NCI-H1092 treated with DMSO at 0.1 percent for 48 hours (cell line): ENCODE data around the gene IQCN.

Source experiments
- DNase-seq: peaks from one replicate; lab custom pipeline; 2025; lab: John Stamatoyannopoulos, UW

IQCN gene

GRCh38 chr19:18304458-18305310 lies 30.4 kb upstream of the IQCN start:
- DNase-seq = peak; percentile 29

GRCh38 chr19:18304208-18304457 lies 29.9 kb upstream of the IQCN start:
- no peak for DNase-seq

DNA sequence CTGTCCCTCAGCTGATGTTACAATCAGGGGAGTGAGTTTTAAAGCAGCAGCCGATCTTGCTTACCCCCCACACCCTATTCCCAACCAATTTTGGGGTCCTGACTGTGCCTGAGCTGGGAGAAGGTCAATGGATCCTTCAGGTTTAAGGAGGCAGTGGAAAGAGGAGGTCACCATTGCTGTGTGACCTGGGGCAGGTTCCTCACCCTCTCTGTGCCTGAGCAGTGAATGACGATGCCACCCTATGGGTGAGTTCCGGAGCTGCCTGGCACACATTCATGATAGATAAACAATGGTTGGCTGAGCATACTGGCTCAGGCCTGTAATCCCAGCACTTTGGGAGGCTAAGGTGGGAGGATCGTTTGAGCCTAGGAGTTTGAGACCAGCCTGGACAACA lies 27.5 kb upstream of the IQCN start:
- DNase-seq = no peak

GRCh38 chr19:18300930-18301717 lies 26.9 kb upstream of the IQCN start:
- no peak for DNase-seq

GRCh38 chr19:18299654-18300053 lies 25.4 kb upstream of the IQCN start:
- DNase-seq = no peak

GRCh38 chr19:18298601-18299000 lies 24.3 kb upstream of the IQCN start:
- DNase-seq = no peak

GRCh38 chr19:18297308-18297707 lies 23.1 kb upstream of the IQCN start:
- no peak for DNase-seq

- no peak for DNase-seq
Observed at GRCh38 chr19:18295034-18295451, 20.8 kb upstream of the IQCN start.

DNA sequence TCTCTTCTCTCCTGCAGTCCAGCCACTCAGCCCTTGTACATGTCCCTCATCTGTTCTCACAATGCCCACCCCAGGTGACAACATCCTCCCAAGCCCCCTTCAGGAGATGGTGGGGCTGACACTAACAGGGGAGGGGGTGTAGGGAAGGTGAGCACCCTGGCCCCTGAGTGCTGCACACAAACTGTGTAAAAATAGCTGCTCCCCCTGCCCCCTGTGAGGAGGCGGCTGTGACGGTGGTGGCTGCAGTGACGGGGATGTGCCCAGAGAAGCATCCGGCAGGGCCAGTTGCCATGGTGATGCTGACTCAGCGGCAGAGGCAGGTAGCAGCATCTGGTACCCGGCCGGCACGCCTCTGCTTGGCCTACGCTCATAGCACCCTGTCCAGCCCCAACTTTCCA lies 20.2 kb upstream of the IQCN start:
- peak; percentile 9 for DNase-seq

DNA sequence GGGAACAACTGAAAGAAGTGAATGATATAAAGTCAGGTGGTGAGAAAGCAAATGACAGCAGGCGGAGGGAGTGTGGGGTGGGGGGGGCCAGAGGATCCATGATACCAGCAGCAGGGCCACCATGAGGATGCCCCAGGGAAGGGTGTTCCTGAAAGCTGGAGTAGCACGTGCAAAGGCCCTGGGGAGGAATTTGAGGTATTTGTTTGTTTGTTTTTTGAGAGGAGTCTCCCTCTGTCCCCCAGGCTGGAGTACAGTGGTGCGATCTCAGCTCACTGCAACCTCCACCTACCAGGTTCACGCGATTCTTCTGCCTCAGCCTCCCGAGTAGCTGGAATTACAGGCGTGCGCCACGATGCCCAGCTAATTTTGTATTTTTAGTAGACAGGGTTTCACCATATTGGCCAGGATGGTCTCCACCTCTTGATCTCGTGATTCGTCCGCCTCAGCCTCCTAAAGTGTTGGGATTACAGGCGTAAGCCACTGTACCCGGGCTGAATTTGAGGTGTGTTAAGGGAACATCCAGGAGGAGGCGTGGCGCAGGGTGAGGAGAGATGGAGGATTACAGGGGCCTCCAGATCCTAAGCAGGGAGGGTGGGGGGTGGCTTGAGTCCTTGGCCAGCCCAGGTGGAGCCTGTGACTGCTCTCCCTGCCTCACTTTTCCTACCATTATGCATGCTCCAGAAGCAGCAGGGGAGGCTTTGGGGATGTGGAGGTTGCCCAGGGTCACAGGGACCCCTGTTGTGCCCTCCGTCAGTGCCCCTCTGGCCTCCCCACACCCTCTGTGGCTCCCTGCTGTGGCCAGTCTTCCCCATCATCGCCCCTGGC lies 19.6 kb upstream of the IQCN start:
- no peak for DNase-seq

- DNase-seq = peak; percentile 17
Observed at GRCh38 chr19:18292810-18293641, 18.8 kb upstream of the IQCN start.

DNA sequence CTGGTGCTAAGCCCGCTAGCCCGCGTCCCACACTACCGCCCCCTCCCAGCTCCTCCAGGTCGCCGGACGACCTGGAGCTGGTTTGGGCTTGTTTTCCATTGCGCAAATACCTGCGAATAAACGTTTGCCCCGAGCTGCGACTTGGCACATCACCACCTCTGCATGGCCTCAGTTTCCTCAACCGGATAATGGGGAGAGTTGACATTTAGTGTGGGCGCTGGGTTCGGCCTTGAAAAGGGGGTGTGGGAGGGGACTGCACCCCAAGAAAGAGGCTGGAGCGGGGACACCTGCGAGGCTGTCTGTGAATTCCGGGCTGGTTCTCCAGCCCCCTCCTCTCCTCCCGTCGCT lies 18.2 kb upstream of the IQCN start:
- no peak for DNase-seq

GRCh38 chr19:18291590-18292461 lies 17.6 kb upstream of the IQCN start:
- peak; percentile 45 for DNase-seq

- no peak for DNase-seq
Observed at GRCh38 chr19:18291019-18291524, 16.8 kb upstream of the IQCN start.

GRCh38 chr19:18290302-18291018 lies 16.2 kb upstream of the IQCN start:
- DNase-seq = no peak

DNA sequence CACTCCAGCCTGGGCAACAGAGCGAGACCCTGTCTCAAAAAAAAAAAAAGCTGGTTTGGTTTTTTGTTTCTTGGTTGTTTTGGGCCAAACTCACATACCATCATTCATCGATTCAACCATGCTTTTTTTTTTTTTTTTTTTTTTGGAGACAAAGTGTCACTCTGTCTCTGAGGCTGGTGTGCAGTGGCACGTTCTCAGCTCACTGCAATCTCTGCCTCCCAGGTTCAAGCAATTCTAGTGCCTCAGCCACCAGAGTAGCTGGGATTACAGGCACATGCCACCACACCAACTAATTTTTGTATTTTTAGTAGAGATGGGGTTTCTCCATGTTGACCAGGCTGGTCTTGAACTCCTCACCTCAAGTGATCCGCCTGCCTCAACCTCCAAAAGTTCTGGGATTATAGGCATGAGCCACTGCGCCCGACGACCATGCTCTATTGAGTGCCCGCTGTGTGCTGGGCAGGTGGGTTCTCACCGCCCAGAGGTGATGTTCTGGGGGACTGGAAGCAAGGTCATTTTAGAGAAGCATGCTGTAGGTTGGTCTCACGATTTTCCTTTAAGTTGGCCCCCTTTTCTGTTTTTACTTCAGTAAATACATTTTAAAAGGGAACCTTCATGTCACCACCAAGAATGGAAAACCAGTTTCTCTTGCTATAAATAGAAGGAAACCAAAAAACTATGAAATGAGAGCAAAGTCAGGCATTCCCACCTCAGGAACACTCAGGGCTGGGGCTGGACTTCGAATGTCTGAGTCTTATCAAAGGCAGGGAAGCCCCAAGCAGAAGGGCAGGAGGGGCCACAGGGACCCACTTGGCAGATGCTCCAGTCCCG lies 15.4 kb upstream of the IQCN start:
- no peak for DNase-seq

- DNase-seq = no peak
Observed at GRCh38 chr19:18287836-18288772, 13.9 kb upstream of the IQCN start.
